ENCODE measurements around the gene GTPBP6.
"Not testable (repeated sequence)": the region's sequence is repeated elsewhere in the genome, so short reads cannot be mapped to it uniquely, and the experiment has no call there.

Gene GTPBP6

DNA sequence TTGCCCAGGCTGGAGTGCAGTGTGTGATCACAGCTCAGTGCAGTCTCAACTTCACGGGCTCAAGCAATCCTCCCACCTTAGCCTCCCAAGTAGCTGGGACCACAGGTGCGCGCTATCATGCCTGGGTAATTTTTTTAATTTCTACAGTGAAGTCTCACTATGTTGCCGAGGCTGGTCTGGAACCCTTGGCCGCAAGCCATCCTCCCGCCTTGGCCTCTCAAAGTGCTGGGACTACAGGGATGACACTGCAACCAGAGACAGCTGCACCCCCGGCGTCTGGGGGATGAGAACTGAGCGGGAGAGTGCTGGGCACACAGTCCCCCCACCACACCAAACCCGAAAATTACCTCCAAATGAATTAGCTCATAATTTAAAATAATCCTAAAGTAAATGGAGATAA lies 33.1 kb upstream of the GTPBP6 start:
- no peak overlapping the region for H3K4me2 ChIP-seq
- no peaks in the 10 kb centered on the region for H3K4me1 ChIP-seq (ENCODE audit: low read depth, poor library complexity, severe bottlenecking)
- no peak overlapping the region for H3K4me3 ChIP-seq (IDR thresholded peaks at IDR 0.05; ENCODE audit: insufficient read depth, low read depth, low read length)
- H3K9ac ChIP-seq, result no peak overlapping the region
- no peaks in the 10 kb centered on the region for H3K36me3 ChIP-seq (ENCODE audit: insufficient read depth)
- TF ChIP-seq, protein P1, sequence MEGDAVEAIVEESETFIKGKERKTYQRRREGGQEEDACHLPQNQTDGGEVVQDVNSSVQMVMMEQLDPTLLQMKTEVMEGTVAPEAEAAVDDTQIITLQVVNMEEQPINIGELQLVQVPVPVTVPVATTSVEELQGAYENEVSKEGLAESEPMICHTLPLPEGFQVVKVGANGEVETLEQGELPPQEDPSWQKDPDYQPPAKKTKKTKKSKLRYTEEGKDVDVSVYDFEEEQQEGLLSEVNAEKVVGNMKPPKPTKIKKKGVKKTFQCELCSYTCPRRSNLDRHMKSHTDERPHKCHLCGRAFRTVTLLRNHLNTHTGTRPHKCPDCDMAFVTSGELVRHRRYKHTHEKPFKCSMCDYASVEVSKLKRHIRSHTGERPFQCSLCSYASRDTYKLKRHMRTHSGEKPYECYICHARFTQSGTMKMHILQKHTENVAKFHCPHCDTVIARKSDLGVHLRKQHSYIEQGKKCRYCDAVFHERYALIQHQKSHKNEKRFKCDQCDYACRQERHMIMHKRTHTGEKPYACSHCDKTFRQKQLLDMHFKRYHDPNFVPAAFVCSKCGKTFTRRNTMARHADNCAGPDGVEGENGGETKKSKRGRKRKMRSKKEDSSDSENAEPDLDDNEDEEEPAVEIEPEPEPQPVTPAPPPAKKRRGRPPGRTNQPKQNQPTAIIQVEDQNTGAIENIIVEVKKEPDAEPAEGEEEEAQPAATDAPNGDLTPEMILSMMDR (conservative IDR thresholded peaks at IDR 0.05; ENCODE audit: low read depth, low read length), result no peak
- no peaks in the 10 kb centered on the region for H3K27me3 ChIP-seq (ENCODE audit: insufficient read depth, low read depth)
- no peaks in the 10 kb centered on the region for H4K20me1 ChIP-seq (ENCODE audit: insufficient read depth)
- H2AFZ ChIP-seq (ENCODE audit: low read depth), result no peak overlapping the region
- no peaks in the 10 kb centered on the region for H3K79me2 ChIP-seq (ENCODE audit: insufficient read depth, low read depth)
- H3K27ac ChIP-seq, result no peak overlapping the region

DNA sequence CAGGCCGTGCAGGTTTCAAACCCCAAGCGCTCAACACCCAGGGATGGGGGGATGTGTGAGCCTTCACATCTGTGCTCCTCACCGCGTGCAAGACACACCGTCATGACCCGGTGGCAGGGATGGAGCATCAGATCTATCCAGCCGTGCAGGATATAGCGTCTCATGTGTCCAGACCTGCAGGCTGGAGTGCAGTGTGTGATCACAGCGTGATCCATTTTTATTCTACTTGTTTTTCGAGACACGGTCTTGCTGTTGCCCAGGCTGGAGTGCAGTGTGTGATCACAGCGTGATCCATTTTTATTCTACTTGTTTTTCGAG lies 32.7 kb upstream of the GTPBP6 start:
- not testable (repeated sequence) for H3K27ac ChIP-seq; H3K4me3 ChIP-seq (IDR thresholded peaks at IDR 0.05; ENCODE audit: insufficient read depth, low read depth, low read length); H3K9ac ChIP-seq; H3K4me1 ChIP-seq (ENCODE audit: low read depth, poor library complexity, severe bottlenecking); H2AFZ ChIP-seq (ENCODE audit: low read depth); H3K4me2 ChIP-seq; H3K36me3 ChIP-seq (ENCODE audit: insufficient read depth); H3K79me2 ChIP-seq (ENCODE audit: insufficient read depth, low read depth); H3K27me3 ChIP-seq (ENCODE audit: insufficient read depth, low read depth); H4K20me1 ChIP-seq (ENCODE audit: insufficient read depth)

DNA sequence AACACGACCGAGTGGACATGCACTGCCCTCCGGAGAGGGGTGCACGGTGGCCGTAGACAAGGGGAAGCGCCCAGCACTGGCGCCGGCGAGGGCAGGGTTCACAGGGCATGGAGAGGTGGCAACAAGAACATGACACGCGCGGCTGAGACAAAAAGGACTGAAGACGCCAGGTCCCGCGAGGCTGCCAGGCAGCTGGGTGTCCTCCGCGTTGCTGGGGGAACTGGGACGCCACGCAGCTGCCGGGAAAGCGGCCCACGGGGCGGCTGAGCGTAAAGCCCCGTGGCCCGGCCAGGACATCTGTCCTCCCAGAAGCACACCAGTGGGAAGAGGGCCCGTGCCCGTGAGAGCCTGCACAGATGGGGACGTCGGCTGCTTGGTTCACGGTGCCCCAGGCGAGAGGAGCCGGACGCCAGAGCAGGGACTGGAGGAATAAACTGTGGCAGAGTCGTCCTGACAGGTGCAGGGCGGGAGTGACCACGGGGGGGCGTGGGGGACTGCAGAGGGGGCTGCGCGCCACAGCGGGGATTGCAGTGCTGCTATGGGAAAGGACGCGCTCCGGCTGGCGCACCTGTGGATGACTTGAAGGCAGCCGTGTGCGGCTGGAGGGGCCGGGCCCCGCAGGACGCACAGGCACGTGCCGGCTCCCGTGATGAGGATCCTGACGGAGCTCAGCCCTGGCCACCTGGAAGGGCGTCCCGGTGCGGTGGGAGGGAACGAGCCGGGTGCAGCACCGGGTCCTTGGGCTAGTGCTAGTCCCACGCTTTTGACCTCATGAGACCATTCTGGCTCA lies 32.1 kb upstream of the GTPBP6 start:
- no peak overlapping the region for H3K9ac ChIP-seq
- H4K20me1 ChIP-seq (ENCODE audit: insufficient read depth), result no peaks in the 10 kb centered on the region
- no peak overlapping the region for H3K4me3 ChIP-seq (IDR thresholded peaks at IDR 0.05; ENCODE audit: insufficient read depth, low read depth, low read length)
- no peak overlapping the region for H3K4me2 ChIP-seq
- H2AFZ ChIP-seq (ENCODE audit: low read depth), result no peak overlapping the region
- H3K36me3 ChIP-seq (ENCODE audit: insufficient read depth), result no peaks in the 10 kb centered on the region
- H3K27me3 ChIP-seq (ENCODE audit: insufficient read depth, low read depth), result no peaks in the 10 kb centered on the region
- no peaks in the 10 kb centered on the region for H3K79me2 ChIP-seq (ENCODE audit: insufficient read depth, low read depth)
- no peak overlapping the region for H3K27ac ChIP-seq
- TF ChIP-seq, protein P1 (conservative IDR thresholded peaks at IDR 0.05; ENCODE audit: low read depth, low read length), result no peak
- H3K4me1 ChIP-seq (ENCODE audit: low read depth, poor library complexity, severe bottlenecking), result no peaks in the 10 kb centered on the region

DNA sequence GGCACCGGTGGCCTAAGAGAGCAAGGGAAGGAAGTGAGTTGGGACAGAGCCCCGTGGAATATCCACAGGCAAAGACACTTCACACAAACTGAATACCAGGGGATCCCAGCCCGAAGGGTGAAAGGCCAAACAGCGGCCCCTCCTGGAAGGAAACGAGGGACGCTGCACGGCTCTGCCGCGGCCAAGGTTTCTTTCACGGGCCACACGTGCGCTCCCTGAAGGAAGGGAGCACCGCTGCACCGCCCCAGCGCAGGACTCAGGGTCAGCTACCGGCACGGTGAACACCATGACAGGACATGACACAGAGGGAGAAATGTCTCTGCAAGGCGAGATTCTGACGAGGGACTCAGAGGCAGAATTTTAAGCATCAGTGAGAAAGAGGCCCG lies 31.5 kb upstream of the GTPBP6 start:
- no peak overlapping the region for H3K4me3 ChIP-seq (IDR thresholded peaks at IDR 0.05; ENCODE audit: insufficient read depth, low read depth, low read length)

DNA sequence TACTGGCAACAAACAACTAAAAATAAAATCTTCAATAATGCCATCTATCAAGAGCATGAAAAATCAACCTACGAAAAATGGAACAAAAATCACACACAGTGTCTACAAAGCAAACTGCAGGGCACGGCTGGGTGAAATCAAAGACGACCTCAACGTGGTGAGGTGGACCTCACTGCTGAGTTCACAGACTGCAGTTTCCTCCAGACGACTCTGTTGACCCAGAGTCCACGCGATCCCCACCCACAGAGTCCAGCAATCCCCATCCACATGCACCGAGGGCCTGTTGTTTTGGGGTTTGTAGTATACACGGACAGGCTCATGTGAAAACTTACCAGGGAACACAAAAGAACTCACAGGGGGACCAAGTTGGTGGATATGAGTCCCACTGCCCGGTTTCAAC lies 31.1 kb upstream of the GTPBP6 start:
- no peaks in the 10 kb centered on the region for H3K4me1 ChIP-seq (ENCODE audit: low read depth, poor library complexity, severe bottlenecking)
- TF ChIP-seq, protein P1 (conservative IDR thresholded peaks at IDR 0.05; ENCODE audit: low read depth, low read length), result no peak
- H4K20me1 ChIP-seq (ENCODE audit: insufficient read depth), result no peaks in the 10 kb centered on the region
- H3K4me3 ChIP-seq (IDR thresholded peaks at IDR 0.05; ENCODE audit: insufficient read depth, low read depth, low read length), result no peak overlapping the region
- no peaks in the 10 kb centered on the region for H3K36me3 ChIP-seq (ENCODE audit: insufficient read depth)
- no peak overlapping the region for H3K4me2 ChIP-seq
- H2AFZ ChIP-seq (ENCODE audit: low read depth), result no peak overlapping the region
- no peak overlapping the region for H3K27ac ChIP-seq
- H3K9ac ChIP-seq, result no peak overlapping the region
- no peaks in the 10 kb centered on the region for H3K27me3 ChIP-seq (ENCODE audit: insufficient read depth, low read depth)
- no peaks in the 10 kb centered on the region for H3K79me2 ChIP-seq (ENCODE audit: insufficient read depth, low read depth)

More for the DNA sequence above, 31.5 kb upstream of the GTPBP6 start:
- Histone ChIP-seq H3K27me3 (ENCODE audit: insufficient read depth, low read depth) (no peaks in the 10 kb centered on the region), H3K9ac (no peak overlapping the region), H3K4me1 (ENCODE audit: low read depth, poor library complexity, severe bottlenecking) (no peaks in the 10 kb centered on the region), H4K20me1 (ENCODE audit: insufficient read depth) (no peaks in the 10 kb centered on the region), H3K36me3 (ENCODE audit: insufficient read depth) (no peaks in the 10 kb centered on the region), H3K4me2 (no peak overlapping the region), H3K27ac (no peak overlapping the region), H3K79me2 (ENCODE audit: insufficient read depth, low read depth) (no peaks in the 10 kb centered on the region), H2AFZ (ENCODE audit: low read depth) (no peak overlapping the region)
- TF ChIP-seq, protein P1 (conservative IDR thresholded peaks at IDR 0.05; ENCODE audit: low read depth, low read length), result no peak
